A549 (cell line): ENCODE data around the gene SBF1. TPM values are rescaled to one million over a fixed set of nuclear protein-coding genes. Genes with fewer than 3 reads are reported as not detected.

Experiments used
- ATAC-seq, 2 experiments: fragments of 200-7000 bp in 1 of 2; fragments of >200 bp in 1 of 2; cut with Nextera tagmentation in 1 of 2; cut with Tn5 transposase in 1 of 2; 3 replicates each; pipeline versions ENCODE4 v1.8.0 to v1.9.1; 2018 to 2020; ENCODE audit warnings: mild to moderate bottlenecking in 1 of 2, moderate library complexity in 1 of 2
- CTCF ChIA-PET: fragments of 300-600 bp; sonication (Branson Sonifier 250); formaldehyde crosslinking; extraction: SDS; loops from one replicate; lab custom pipeline; 2021; ENCODE audit warnings: antibody characterized with exemption, inconsistent platforms; lab: Yijun Ruan, JAX
- POLR2A ChIA-PET: fragments of 350-600 bp; formaldehyde crosslinking; extraction: SDS; loops from one replicate; lab custom pipeline; 2021; ENCODE audit warnings: antibody characterized with exemption, inconsistent platforms; lab: Yijun Ruan, JAX
- DNase-seq, 2 experiments: peaks; one replicate each; pipeline versions ENCODE4 v3.0.0 to v3.0.0-alpha.2; 2011 to 2016; ENCODE audit warnings: low read depth in 1 of 2, low spot score in 1 of 2
- FAIRE-seq: peaks from 2 replicates; lab custom pipeline; 2011; peaks lifted over from hg19 to GRCh38; lab: Jason Lieb, UNC
- H3K27ac ChIP-seq, 2 experiments: fragments of >200 bp; sonication (Bioruptor Twin); formaldehyde crosslinking; 3 replicates each; pipeline ENCODE4 v1.5.1; 2016 to 2017
- H3K4me1 ChIP-seq: fragments of >200 bp; sonication (Bioruptor Twin); formaldehyde crosslinking; 3 replicates; pipeline ENCODE4 v1.6.1; 2016
- H3K4me2 ChIP-seq: fragments of >200 bp; sonication (Bioruptor Twin); formaldehyde crosslinking; 3 replicates; pipeline ENCODE4 v1.6.1; 2016
- H3K4me3 ChIP-seq: fragments of >200 bp; sonication (Bioruptor Twin); formaldehyde crosslinking; 3 replicates; pipeline ENCODE4 v1.5.1; 2016
- H3K9me3 ChIP-seq: fragments of >200 bp; sonication (Bioruptor Twin); formaldehyde crosslinking; 3 replicates; pipeline ENCODE4 v1.6.1; 2016
- CBX8 ChIP-seq: fragments of 200-600 bp; sonication (generic); IDR thresholded peaks from 2 replicates; pipeline ENCODE4 v1.6.1; 2016
- CHD4 ChIP-seq: fragments of 200-600 bp; sonication (generic); IDR thresholded peaks from 2 replicates; pipeline ENCODE4 v1.6.1; 2016; ENCODE audit warnings: antibody characterized with exemption, mild to moderate bottlenecking, borderline replicate concordance
- EHMT2 ChIP-seq: fragments of 200-600 bp; sonication (generic); IDR thresholded peaks from 2 replicates; pipeline ENCODE4 v1.6.1; 2016; ENCODE audit warnings: antibody characterized with exemption, low read depth, mild to moderate bottlenecking, moderate library complexity
- EP300 ChIP-seq, 2 experiments: fragments of >200 bp; sonication (Bioruptor Twin); formaldehyde crosslinking; IDR thresholded peaks; 2 replicates in 1 of 2; 3 replicates in 1 of 2; pipeline ENCODE4 v1.6.1; 2016 to 2017
- FOSB ChIP-seq: fragments of 250-450 bp; sonication (Bioruptor Pico); IDR thresholded peaks from 2 replicates; pipeline ENCODE4 v1.5.0; 2020; ENCODE audit warnings: mild to moderate bottlenecking, moderate library complexity
- FOSL2 ChIP-seq, 2 experiments: fragments of 450-650 bp in 1 of 2; fragments of >200 bp in 1 of 2; sonication (Bioruptor Twin) in 1 of 2; formaldehyde crosslinking; IDR thresholded peaks; 2 replicates each; pipeline versions ENCODE4 v1.5.0 to v1.6.1; 2016 to 2020; ENCODE audit warnings: mild to moderate bottlenecking in 1 of 2, moderate library complexity in 1 of 2
- FOXS1 ChIP-seq: fragments of 250-450 bp; sonication (Bioruptor Pico); IDR thresholded peaks from 2 replicates; pipeline ENCODE4 v1.5.0; 2020; ENCODE audit warnings: mild to moderate bottlenecking, moderate library complexity
- GATA3 ChIP-seq: IDR thresholded peaks from 2 replicates; pipeline ENCODE4 v1.6.1; 2012; ENCODE audit warnings: borderline replicate concordance
- HEYL ChIP-seq: fragments of 250-450 bp; sonication (Bioruptor Pico); IDR thresholded peaks from 2 replicates; pipeline ENCODE4 v1.8.0; 2021; ENCODE audit warnings: mild to moderate bottlenecking, moderate library complexity
- HOXA7 ChIP-seq: fragments of 250-450 bp; sonication (Bioruptor Pico); IDR thresholded peaks from 2 replicates; pipeline ENCODE4 v1.5.0; 2020; ENCODE audit warnings: mild to moderate bottlenecking, moderate library complexity
- HOXB5 ChIP-seq: fragments of 250-450 bp; sonication (Bioruptor Pico); IDR thresholded peaks from 2 replicates; pipeline ENCODE4 v1.5.0; 2020; ENCODE audit warnings: mild to moderate bottlenecking, moderate library complexity
- KDM1A ChIP-seq: fragments of 200-600 bp; sonication (generic); IDR thresholded peaks from 2 replicates; pipeline ENCODE4 v1.6.1; 2016; ENCODE audit warnings: low read depth, mild to moderate bottlenecking
- KDM5A ChIP-seq: fragments of 200-600 bp; sonication (generic); IDR thresholded peaks from 2 replicates; pipeline ENCODE4 v1.6.1; 2016; ENCODE audit warnings: antibody characterized with exemption, mild to moderate bottlenecking
- MAFK ChIP-seq: fragments of 450-650 bp; IDR thresholded peaks from 2 replicates; pipeline ENCODE4 v1.6.1; 2014; ENCODE audit not compliant: partially characterized antibody
- MYC ChIP-seq: IDR thresholded peaks from 2 replicates; pipeline ENCODE4 v1.6.1; 2012; ENCODE audit warnings: mild to moderate bottlenecking, inconsistent platforms, low read length, improper control_type of control experiment, borderline replicate concordance
- NFE2L2 ChIP-seq: fragments of 150-350 bp; conservative IDR thresholded peaks from 2 replicates; pipeline ENCODE4 v1.6.1; 2014; ENCODE audit warnings: low read length
- NR3C1 ChIP-seq: fragments of >200 bp; sonication (Bioruptor Twin); formaldehyde crosslinking; IDR thresholded peaks from 3 replicates; pipeline ENCODE4 v1.6.1; 2017
- POLR2A ChIP-seq: IDR thresholded peaks from 2 replicates; pipeline ENCODE4 v1.6.1; 2012; ENCODE audit warnings: mild to moderate bottlenecking, low read length
- RFX5 ChIP-seq: fragments of 450-650 bp; IDR thresholded peaks from 2 replicates; pipeline ENCODE4 v1.7.1; 2014; ENCODE audit warnings: antibody characterized with exemption, mild to moderate bottlenecking, moderate library complexity
- RNF2 ChIP-seq: fragments of 200-600 bp; sonication (generic); IDR thresholded peaks from 2 replicates; pipeline ENCODE4 v1.6.1; 2016; ENCODE audit warnings: low read depth, mild to moderate bottlenecking, antibody characterized with exemption, moderate library complexity, borderline replicate concordance
- TFCP2L1 ChIP-seq: fragments of 250-450 bp; sonication (Bioruptor Pico); IDR thresholded peaks from 2 replicates; pipeline ENCODE4 v1.5.0; 2021; ENCODE audit warnings: mild to moderate bottlenecking
- TP53 ChIP-seq: fragments of 250-450 bp; sonication (Bioruptor Pico); IDR thresholded peaks from 2 replicates; pipeline ENCODE4 v1.5.0; 2021; ENCODE audit warnings: mild to moderate bottlenecking, moderate library complexity
- ZNF302 ChIP-seq: fragments of 250-450 bp; sonication (Bioruptor Pico); IDR thresholded peaks from 2 replicates; pipeline ENCODE4 v1.9.0; 2021; ENCODE audit warnings: inconsistent platforms, mild to moderate bottlenecking, moderate library complexity
- ZSCAN20 ChIP-seq: fragments of 250-450 bp; sonication (Bioruptor Pico); IDR thresholded peaks from 2 replicates; pipeline ENCODE4 v1.8.0; 2022; ENCODE audit warnings: mild to moderate bottlenecking, moderate library complexity
- WGBS: methylation state at CpG from one replicate; pipeline ENCODE4 v1.1.6; 2017; ENCODE audit errors: missing lambda C conversion rate; 5-methylcytosine and 5-hydroxymethylcytosine counted together
- polyA plus RNA-seq, 4 experiments: library from polyadenylated mRNA; depleted of rRNA in 3 of 4; stranded (reverse); fragments of >200 nt; fragmentation: RNase III in 1 of 4; extraction: RNeasy Plus Mini Kit Qiagen cat#74134 plus additional on column Dnase treatment in 1 of 4; gene quantifications; 2 replicates in 3 of 4; 3 replicates in 1 of 4; pipeline ENCODE4 v1.2.3, GENCODE V29; 2011 to 2017
- TF ChIP-seq, protein P1 (sequence below): fragments of 200-600 bp; sonication (generic); IDR thresholded peaks from 2 replicates; pipeline ENCODE4 v1.6.1; 2016; ENCODE audit warnings: antibody characterized with exemption, mild to moderate bottlenecking, moderate library complexity
- TF ChIP-seq, protein P2 (sequence below): fragments of >200 bp; sonication (Bioruptor Twin); formaldehyde crosslinking; IDR thresholded peaks from 3 replicates; pipeline ENCODE4 v1.6.1; 2016
- TF ChIP-seq, protein P3 (sequence below): fragments of 150-350 bp; IDR thresholded peaks from 2 replicates; pipeline ENCODE4 v1.6.1; 2014; ENCODE audit warnings: low read depth, mild to moderate bottlenecking, low read length

The SBF1 gene
- polyA plus RNA-seq, 2 of the 4 experiments (the other 2 are of a cell fraction) = 9.6 to 23.0 TPM

DNA sequence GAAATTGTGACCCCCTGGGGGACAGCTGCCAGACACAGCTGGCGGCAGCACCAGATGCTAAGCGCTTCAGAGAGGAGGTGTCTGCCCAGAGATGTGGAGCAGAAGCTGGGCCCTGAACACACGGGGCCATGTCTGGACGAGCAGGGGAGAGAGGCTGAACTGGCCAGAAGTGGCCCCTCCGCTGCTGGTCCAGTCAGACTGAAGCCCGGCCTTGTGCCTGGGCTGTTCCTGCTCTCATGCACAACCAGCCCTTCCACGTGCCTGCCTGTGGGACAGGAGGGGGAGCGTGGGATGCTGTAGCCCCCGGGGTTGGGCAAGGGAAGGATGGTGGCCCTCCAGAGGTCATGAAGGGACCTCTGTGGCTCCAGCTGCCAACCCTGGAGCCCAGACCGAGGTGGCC lies 8.3 kb upstream of the SBF1 start:
- WGBS = 83% methylated on average over 9 of the region's 10 CpGs
- H3K27ac ChIP-seq = no peak overlapping the region
- no peak overlapping the region for H3K4me3 ChIP-seq
- ChIA-PET CTCF (interaction anchor here (0.9 kb wide), 1 partner anchor 229 kb away, joined by 3 read pairs; no protein-coding TSS in a partner anchor), POLR2A (no interaction called here)
- FAIRE-seq = no peak
- H3K4me2 ChIP-seq = no peak overlapping the region; the same call in 2 of the 3 replicates
- H3K9me3 ChIP-seq = no peaks in the 10 kb centered on the region
- peaks cover 24% of the 10 kb centered on the region; the same call in 2 of the 3 replicates for H3K4me1 ChIP-seq
- no peak for ATAC-seq
- no peak for DNase-seq
- TF ChIP-seq NFE2L2 (no peak), HOXB5 (CRISPR knock-in tag) (no peak), NR3C1 (no peak), HEYL (CRISPR knock-in tag) (no peak), ZNF302 (no peak), RFX5 (no peak), EHMT2 (no peak), FOXS1 (CRISPR knock-in tag) (no peak), KDM5A (no peak), TP53 (no peak), GATA3 (no peak), FOSL2 (IDR thresholded peaks at IDR 0.05) (no peak), FOSL2 (CRISPR knock-in tag; IDR thresholded peaks at IDR 0.05) (no peak)
- TF ChIP-seq, protein P1, sequence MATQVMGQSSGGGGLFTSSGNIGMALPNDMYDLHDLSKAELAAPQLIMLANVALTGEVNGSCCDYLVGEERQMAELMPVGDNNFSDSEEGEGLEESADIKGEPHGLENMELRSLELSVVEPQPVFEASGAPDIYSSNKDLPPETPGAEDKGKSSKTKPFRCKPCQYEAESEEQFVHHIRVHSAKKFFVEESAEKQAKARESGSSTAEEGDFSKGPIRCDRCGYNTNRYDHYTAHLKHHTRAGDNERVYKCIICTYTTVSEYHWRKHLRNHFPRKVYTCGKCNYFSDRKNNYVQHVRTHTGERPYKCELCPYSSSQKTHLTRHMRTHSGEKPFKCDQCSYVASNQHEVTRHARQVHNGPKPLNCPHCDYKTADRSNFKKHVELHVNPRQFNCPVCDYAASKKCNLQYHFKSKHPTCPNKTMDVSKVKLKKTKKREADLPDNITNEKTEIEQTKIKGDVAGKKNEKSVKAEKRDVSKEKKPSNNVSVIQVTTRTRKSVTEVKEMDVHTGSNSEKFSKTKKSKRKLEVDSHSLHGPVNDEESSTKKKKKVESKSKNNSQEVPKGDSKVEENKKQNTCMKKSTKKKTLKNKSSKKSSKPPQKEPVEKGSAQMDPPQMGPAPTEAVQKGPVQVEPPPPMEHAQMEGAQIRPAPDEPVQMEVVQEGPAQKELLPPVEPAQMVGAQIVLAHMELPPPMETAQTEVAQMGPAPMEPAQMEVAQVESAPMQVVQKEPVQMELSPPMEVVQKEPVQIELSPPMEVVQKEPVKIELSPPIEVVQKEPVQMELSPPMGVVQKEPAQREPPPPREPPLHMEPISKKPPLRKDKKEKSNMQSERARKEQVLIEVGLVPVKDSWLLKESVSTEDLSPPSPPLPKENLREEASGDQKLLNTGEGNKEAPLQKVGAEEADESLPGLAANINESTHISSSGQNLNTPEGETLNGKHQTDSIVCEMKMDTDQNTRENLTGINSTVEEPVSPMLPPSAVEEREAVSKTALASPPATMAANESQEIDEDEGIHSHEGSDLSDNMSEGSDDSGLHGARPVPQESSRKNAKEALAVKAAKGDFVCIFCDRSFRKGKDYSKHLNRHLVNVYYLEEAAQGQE = no peak

DNA sequence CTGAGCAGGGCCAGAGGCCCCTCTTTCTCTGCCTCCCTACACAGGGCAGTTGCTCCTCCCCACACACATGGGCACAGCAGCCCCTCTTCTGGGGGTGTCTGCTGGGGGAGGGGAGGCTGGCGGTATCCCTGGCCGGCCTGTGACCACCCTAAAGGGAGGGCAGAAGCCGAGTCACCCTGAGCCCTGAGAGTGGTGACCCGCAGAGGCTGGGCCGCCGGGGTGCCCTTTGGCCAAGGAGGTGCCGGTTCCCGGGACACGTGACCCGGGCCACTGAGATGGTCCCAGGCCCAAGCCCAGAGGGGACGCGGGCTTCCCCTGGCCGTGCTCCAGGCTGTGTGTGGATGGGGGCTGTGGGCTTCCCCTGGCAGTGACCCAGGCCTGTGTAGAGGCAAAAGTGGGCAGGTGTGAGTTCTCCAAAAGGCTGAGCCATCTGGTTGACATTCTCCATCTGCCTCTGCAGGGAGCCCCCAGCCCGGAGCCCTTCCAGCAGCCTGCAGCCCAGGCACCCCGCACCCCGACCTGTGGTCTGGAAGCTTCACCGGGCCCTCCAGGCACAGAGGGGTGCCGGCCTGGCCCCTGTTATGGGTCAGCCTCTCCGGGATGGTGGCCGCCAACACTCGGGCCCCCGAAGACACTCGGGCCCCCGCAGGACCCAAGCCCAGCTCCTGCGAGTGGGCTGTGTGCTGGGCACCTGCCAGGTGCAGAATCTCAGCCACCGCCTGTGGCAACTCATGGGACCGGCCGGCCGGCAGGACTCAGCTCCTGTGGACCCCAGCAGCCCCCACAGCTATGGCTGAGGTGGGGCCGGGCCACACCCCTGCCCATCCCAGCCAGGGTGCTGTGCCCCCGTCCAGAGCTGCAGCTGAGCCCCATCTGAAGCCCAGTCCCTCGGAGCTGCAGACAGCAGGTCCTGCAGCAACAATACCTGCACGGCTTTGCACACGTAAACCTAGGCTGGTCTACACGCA lies 7.6 kb upstream of the SBF1 start:
- peak overlapping the region; percentile 77 to 92 for H3K27ac ChIP-seq
- peaks cover 24% of the 10 kb centered on the region; the same call in 2 of the 3 replicates for H3K4me1 ChIP-seq
- no peak for FAIRE-seq
- ChIA-PET POLR2A (no interaction called here), CTCF (interaction anchor here (0.9 kb wide), 1 partner anchor 228 kb away, joined by 3 read pairs; no protein-coding TSS in a partner anchor)
- peak overlapping the region; percentile 66 for H3K4me2 ChIP-seq
- peak overlapping the region; percentile 72 for H3K4me3 ChIP-seq
- no peak for DNase-seq
- TF ChIP-seq FOSB (CRISPR knock-in tag) (no peak), RNF2 (no peak), ZSCAN20 (CRISPR knock-in tag) (no peak), TFCP2L1 (CRISPR knock-in tag) (no peak), MAFK (no peak), GATA3 (no peak), KDM1A (no peak), HOXB5 (CRISPR knock-in tag) (no peak), HEYL (CRISPR knock-in tag) (no peak), NFE2L2 (no peak), FOSL2 (IDR thresholded peaks at IDR 0.05) (no peak), FOSL2 (CRISPR knock-in tag; IDR thresholded peaks at IDR 0.05) (no peak), HOXA7 (no peak), MYC (no peak), EP300 (IDR thresholded peaks at IDR 0.05) (no peak), CBX8 (no peak), CHD4 (no peak), POLR2A (no peak)
- TF ChIP-seq, protein P2, sequence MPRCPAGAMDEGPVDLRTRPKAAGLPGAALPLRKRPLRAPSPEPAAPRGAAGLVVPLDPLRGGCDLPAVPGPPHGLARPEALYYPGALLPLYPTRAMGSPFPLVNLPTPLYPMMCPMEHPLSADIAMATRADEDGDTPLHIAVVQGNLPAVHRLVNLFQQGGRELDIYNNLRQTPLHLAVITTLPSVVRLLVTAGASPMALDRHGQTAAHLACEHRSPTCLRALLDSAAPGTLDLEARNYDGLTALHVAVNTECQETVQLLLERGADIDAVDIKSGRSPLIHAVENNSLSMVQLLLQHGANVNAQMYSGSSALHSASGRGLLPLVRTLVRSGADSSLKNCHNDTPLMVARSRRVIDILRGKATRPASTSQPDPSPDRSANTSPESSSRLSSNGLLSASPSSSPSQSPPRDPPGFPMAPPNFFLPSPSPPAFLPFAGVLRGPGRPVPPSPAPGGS = no peak
- TF ChIP-seq, protein P3, sequence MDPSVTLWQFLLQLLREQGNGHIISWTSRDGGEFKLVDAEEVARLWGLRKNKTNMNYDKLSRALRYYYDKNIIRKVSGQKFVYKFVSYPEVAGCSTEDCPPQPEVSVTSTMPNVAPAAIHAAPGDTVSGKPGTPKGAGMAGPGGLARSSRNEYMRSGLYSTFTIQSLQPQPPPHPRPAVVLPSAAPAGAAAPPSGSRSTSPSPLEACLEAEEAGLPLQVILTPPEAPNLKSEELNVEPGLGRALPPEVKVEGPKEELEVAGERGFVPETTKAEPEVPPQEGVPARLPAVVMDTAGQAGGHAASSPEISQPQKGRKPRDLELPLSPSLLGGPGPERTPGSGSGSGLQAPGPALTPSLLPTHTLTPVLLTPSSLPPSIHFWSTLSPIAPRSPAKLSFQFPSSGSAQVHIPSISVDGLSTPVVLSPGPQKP = no peak
- H3K9me3 ChIP-seq = no peaks in the 10 kb centered on the region
- ATAC-seq = no peak
- WGBS = 100% methylated on average over 1 of the region's 35 CpGs
